Measurements from ENCODE around the gene ACSM6.

ACSM6 gene

GRCh38 chr10:95275726-95276366 is 81.8 kb downstream of the ACSM6 start:
- TF ChIP-seq FOXM1 (IDR thresholded peaks at IDR 0.05; ENCODE audit: borderline replicate concordance) = no peak
- no peak for TF ChIP-seq FOXA1 (IDR thresholded peaks at IDR 0.05)
- TF ChIP-seq ZNF384 (IDR thresholded peaks at IDR 0.05) = no peak
- TF ChIP-seq TARDBP (IDR thresholded peaks at IDR 0.05) = no peak
- TF ChIP-seq SP1 (IDR thresholded peaks at IDR 0.05) = no peak
- no peak for TF ChIP-seq PKNOX1 (IDR thresholded peaks at IDR 0.05)
- no peak for TF ChIP-seq L3MBTL2 (conservative IDR thresholded peaks at IDR 0.05)
- POLR2A ChIA-PET = no interaction called here
- CTCF ChIA-PET = no interaction called here
- DNase-seq (ENCODE audit: extremely low spot score) = no peak

DNA sequence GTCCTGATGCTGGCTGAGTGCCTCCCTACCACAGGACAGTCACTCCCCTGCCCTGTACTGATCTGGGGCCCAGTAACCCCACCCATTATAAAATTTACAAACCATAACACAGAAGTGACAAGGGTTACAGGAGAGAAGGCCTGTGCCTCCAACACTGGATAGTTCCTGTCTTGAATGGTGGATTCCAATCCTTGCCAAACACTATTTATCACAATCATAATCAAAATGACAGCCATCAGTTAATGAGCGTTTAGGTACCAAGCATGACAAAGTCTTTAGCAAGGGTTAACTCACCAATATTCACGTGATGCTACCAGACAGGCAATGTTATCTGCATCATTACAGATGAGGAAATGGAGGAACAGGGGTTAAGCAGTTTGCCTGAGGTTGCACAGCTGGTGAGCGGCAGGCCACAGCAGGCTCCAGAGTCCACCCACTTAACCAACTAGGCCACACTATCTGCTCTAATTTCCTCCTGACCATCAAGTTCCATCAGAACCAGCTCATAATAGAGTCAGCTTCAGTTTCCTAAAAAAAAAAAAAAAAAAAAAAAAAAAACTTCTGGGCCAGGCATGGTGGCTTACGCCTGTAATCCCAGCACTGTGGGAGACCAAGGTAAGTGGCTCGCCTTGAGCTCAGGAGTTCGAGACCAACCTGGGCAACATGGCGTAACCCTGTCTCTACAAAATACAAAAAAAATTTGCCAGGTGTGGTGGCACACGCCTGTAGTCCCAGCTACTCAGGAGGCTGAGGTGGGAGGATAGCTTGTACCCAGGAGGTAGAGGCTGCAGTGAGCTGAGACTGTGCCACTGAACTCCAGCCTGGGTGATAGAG is 82.5 kb downstream of the ACSM6 start:
- TF ChIP-seq TARDBP (IDR thresholded peaks at IDR 0.05) (no peak), ELF4 (IDR thresholded peaks at IDR 0.05) (no peak), HDGF (IDR thresholded peaks at IDR 0.05; ENCODE audit: borderline replicate concordance) (no peak), BHLHE40 (IDR thresholded peaks at IDR 0.05; ENCODE audit: borderline replicate concordance) (no peak), FOXA1 (IDR thresholded peaks at IDR 0.05) (no peak), SP1 (IDR thresholded peaks at IDR 0.05) (no peak), NFRKB (IDR thresholded peaks at IDR 0.05) (no peak), FOXK2 (IDR thresholded peaks at IDR 0.05) (no peak), SUZ12 (IDR thresholded peaks at IDR 0.05) (no peak), ARNT (IDR thresholded peaks at IDR 0.05) (no peak), CTBP1 (IDR thresholded peaks at IDR 0.05; ENCODE audit: borderline replicate concordance) (no peak), LEF1 (IDR thresholded peaks at IDR 0.05; ENCODE audit: borderline replicate concordance) (no peak), FOXM1 (IDR thresholded peaks at IDR 0.05; ENCODE audit: borderline replicate concordance) (no peak), L3MBTL2 (conservative IDR thresholded peaks at IDR 0.05) (no peak), PKNOX1 (IDR thresholded peaks at IDR 0.05) (no peak), ZNF384 (IDR thresholded peaks at IDR 0.05) (no peak)
- CTCF ChIA-PET = interaction anchor here (0.6 to 0.8 kb wide), 5 partner anchors 28 to 965 kb away, joined by 3 to 6 read pairs (median 3); no protein-coding TSS in a partner anchor
- no peak for DNase-seq (ENCODE audit: extremely low spot score)
- POLR2A ChIA-PET = no interaction called here

GRCh38 chr10:95277201-95277570 is 83.1 kb downstream of the ACSM6 start:
- no peak for TF ChIP-seq NFRKB (IDR thresholded peaks at IDR 0.05)
- TF ChIP-seq HDGF (IDR thresholded peaks at IDR 0.05; ENCODE audit: borderline replicate concordance) = no peak
- TF ChIP-seq CTBP1 (IDR thresholded peaks at IDR 0.05; ENCODE audit: borderline replicate concordance) = no peak
- no peak for TF ChIP-seq BHLHE40 (IDR thresholded peaks at IDR 0.05; ENCODE audit: borderline replicate concordance)
- TF ChIP-seq SUZ12 (IDR thresholded peaks at IDR 0.05) = no peak
- TF ChIP-seq SP1 (IDR thresholded peaks at IDR 0.05) = no peak
- TF ChIP-seq FOXM1 (IDR thresholded peaks at IDR 0.05; ENCODE audit: borderline replicate concordance) = no peak
- no peak for TF ChIP-seq ELF4 (IDR thresholded peaks at IDR 0.05)
- no peak for TF ChIP-seq ZNF384 (IDR thresholded peaks at IDR 0.05)
- TF ChIP-seq FOXA1 (IDR thresholded peaks at IDR 0.05) = no peak
- no peak for TF ChIP-seq L3MBTL2 (conservative IDR thresholded peaks at IDR 0.05)
- no peak for TF ChIP-seq PKNOX1 (IDR thresholded peaks at IDR 0.05)
- no peak for TF ChIP-seq ARNT (IDR thresholded peaks at IDR 0.05)
- TF ChIP-seq LEF1 (IDR thresholded peaks at IDR 0.05; ENCODE audit: borderline replicate concordance) = no peak
- no peak for TF ChIP-seq TARDBP (IDR thresholded peaks at IDR 0.05)
- no peak for TF ChIP-seq FOXK2 (IDR thresholded peaks at IDR 0.05)
- no peak for DNase-seq (ENCODE audit: extremely low spot score)
- ChIA-PET POLR2A (interaction anchor here (0.6 kb wide), 1 partner anchor 9 kb away, joined by 3 read pairs; no protein-coding TSS in a partner anchor), CTCF (interaction anchor here (0.6 to 0.8 kb wide), 5 partner anchors 27 to 966 kb away, joined by 3 to 6 read pairs (median 3); no protein-coding TSS in a partner anchor)

DNA sequence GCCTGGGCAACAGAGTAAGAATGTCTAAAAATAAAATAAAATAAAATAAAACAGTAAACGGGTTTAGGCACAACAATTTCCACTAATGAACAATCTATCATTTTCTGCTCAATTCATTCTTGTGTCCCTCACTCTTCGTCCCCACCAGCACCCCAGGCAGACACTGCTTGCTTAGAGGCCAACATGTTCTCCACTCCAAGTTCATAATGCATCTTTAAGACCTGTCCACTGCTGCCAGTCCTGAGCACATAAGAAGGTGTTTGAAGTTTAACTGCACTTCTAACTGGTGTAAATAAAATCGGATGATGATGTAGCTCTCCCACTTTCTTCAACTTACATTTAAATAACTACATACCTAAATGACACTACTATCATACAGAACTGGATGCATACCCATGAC is 83.6 kb downstream of the ACSM6 start:
- TF ChIP-seq PKNOX1 (IDR thresholded peaks at IDR 0.05) = no peak
- no peak for TF ChIP-seq ARNT (IDR thresholded peaks at IDR 0.05)
- no peak for TF ChIP-seq TARDBP (IDR thresholded peaks at IDR 0.05)
- TF ChIP-seq SUZ12 (IDR thresholded peaks at IDR 0.05) = no peak
- no peak for TF ChIP-seq FOXK2 (IDR thresholded peaks at IDR 0.05)
- no peak for TF ChIP-seq HDGF (IDR thresholded peaks at IDR 0.05; ENCODE audit: borderline replicate concordance)
- TF ChIP-seq FOXM1 (IDR thresholded peaks at IDR 0.05; ENCODE audit: borderline replicate concordance) = no peak
- no peak for TF ChIP-seq BHLHE40 (IDR thresholded peaks at IDR 0.05; ENCODE audit: borderline replicate concordance)
- TF ChIP-seq FOXA1 (IDR thresholded peaks at IDR 0.05) = no peak
- TF ChIP-seq SP1 (IDR thresholded peaks at IDR 0.05) = no peak
- TF ChIP-seq ZNF384 (IDR thresholded peaks at IDR 0.05) = no peak
- no peak for TF ChIP-seq LEF1 (IDR thresholded peaks at IDR 0.05; ENCODE audit: borderline replicate concordance)
- TF ChIP-seq ELF4 (IDR thresholded peaks at IDR 0.05) = no peak
- TF ChIP-seq NFRKB (IDR thresholded peaks at IDR 0.05) = no peak
- no peak for TF ChIP-seq L3MBTL2 (conservative IDR thresholded peaks at IDR 0.05)
- no peak for TF ChIP-seq CTBP1 (IDR thresholded peaks at IDR 0.05; ENCODE audit: borderline replicate concordance)
- DNase-seq (ENCODE audit: extremely low spot score) = no peak
- CTCF ChIA-PET = interaction anchor here (0.6 to 0.8 kb wide), 3 partner anchors 31 to 88 kb away, joined by 3 to 6 read pairs (median 4); no protein-coding TSS in a partner anchor
- POLR2A ChIA-PET = interaction anchor here (0.6 kb wide), 1 partner anchor 9 kb away, joined by 3 read pairs; no protein-coding TSS in a partner anchor

Measured in HEK293T (cell line).